GM12878 (cell line): Measurements from ENCODE around the gene ACVR1B. TPM values are rescaled to one million over a fixed set of nuclear protein-coding genes. Genes with fewer than 3 reads are reported as not detected.

ENCODE experiments used
- ATAC-seq: fragments of 200-7000 bp; cut with Tn5 transposase; 3 replicates; pipeline ENCODE4 v1.9.1; 2020; ENCODE audit warnings: mild to moderate bottlenecking, moderate library complexity
- BruUV-seq: library from RNA; stranded (reverse); fragments of 400-500 nt; replicated peaks from 2 replicates; lab custom pipeline; 2021; lab: Mats Ljungman, UMichigan
- CTCF ChIA-PET: fragments of 300-600 bp; sonication (Branson Sonifier 250); formaldehyde crosslinking; extraction: SDS; loops from one replicate; lab custom pipeline; 2021; ENCODE audit warnings: inconsistent platforms; lab: Yijun Ruan, JAX
- POLR2A ChIA-PET: fragments of 350-600 bp; formaldehyde crosslinking; extraction: SDS; loops from one replicate; lab custom pipeline; 2021; ENCODE audit warnings: inconsistent platforms; lab: Charles Lee
- RAD21 ChIA-PET: fragments of 300-600 bp; sonication (Branson Sonifier 250); formaldehyde crosslinking; loops from one replicate; lab custom pipeline; 2023; ENCODE audit warnings: antibody characterized with exemption; ENCODE audit not compliant: unreplicated experiment; lab: Charles Lee
- SMC1A ChIA-PET: fragments of 300-600 bp; sonication (Branson Sonifier 250); formaldehyde crosslinking; loops from one replicate; lab custom pipeline; 2023; ENCODE audit not compliant: unreplicated experiment, uncharacterized antibody; lab: Charles Lee
- DNase-seq: peaks from one replicate; pipeline ENCODE4 v3.0.0-alpha.2; 2011; ENCODE audit warnings: low read depth, low spot score
- FAIRE-seq: peaks from 3 replicates; lab custom pipeline; 2011; peaks lifted over from hg19 to GRCh38; lab: Jason Lieb, UNC
- H2AFZ ChIP-seq: 2 replicates; pipeline ENCODE4 v1.6.0; 2011; ENCODE audit warnings: low read depth, low read length, control low read depth; ENCODE audit not compliant: control insufficient read depth
- H3K27ac ChIP-seq: 2 replicates; pipeline ENCODE4 v1.5.1; 2011; ENCODE audit warnings: control low read depth; ENCODE audit not compliant: control insufficient read depth, insufficient read depth
- H3K27me3 ChIP-seq, 2 experiments: replicated peaks in 1 of 2; 2 replicates each; pipeline versions ENCODE4 v1.6.0 to v1.6.1; 2011; ENCODE audit warnings: low read length in 1 of 2; ENCODE audit not compliant: control insufficient read depth in 2 of 2, insufficient read depth in 2 of 2
- H3K36me3 ChIP-seq, 2 experiments: 2 replicates each; pipeline ENCODE4 v1.5.1; 2011; ENCODE audit warnings: low read length in 1 of 2; ENCODE audit not compliant: control insufficient read depth in 2 of 2, insufficient read depth in 2 of 2
- H3K4me1 ChIP-seq: 2 replicates; pipeline ENCODE4 v1.6.1; 2011; ENCODE audit warnings: mild to moderate bottlenecking, low read length, moderate library complexity, mixed read lengths; ENCODE audit not compliant: control insufficient read depth, insufficient read depth
- H3K4me2 ChIP-seq: 2 replicates; pipeline ENCODE4 v1.6.0; 2011; ENCODE audit warnings: control low read depth; ENCODE audit not compliant: control insufficient read depth, insufficient read depth
- H3K4me3 ChIP-seq: fragments of 200-600 bp; sonication (generic); 2 replicates; pipeline ENCODE4 v1.5.1; 2016
- H3K79me2 ChIP-seq: 2 replicates; pipeline ENCODE4 v1.6.0; 2011; ENCODE audit warnings: low read length; ENCODE audit not compliant: control insufficient read depth, insufficient read depth
- H3K9ac ChIP-seq: 2 replicates; pipeline ENCODE4 v1.8.0; 2011; ENCODE audit warnings: low read length, control low read depth, mixed read lengths; ENCODE audit not compliant: control insufficient read depth, insufficient read depth
- H3K9me3 ChIP-seq: replicated peaks from 3 replicates; pipeline ENCODE4 v1.5.1; 2011; ENCODE audit warnings: mild to moderate bottlenecking, low read length; ENCODE audit not compliant: control insufficient read depth, insufficient read depth
- H4K20me1 ChIP-seq: 2 replicates; pipeline ENCODE4 v1.6.0; 2011; ENCODE audit not compliant: control insufficient read depth, insufficient read depth
- BHLHE40 ChIP-seq, 2 experiments: fragments of 450-650 bp in 1 of 2; IDR thresholded peaks; 2 replicates each; pipeline ENCODE4 v1.6.1; 2011 to 2017; ENCODE audit warnings: low read depth in 2 of 2, borderline replicate concordance in 1 of 2, improper control_type of control experiment in 1 of 2, low read length in 1 of 2, mild to moderate bottlenecking in 1 of 2
- IRF5 ChIP-seq: fragments of 450-650 bp; IDR thresholded peaks from 2 replicates; pipeline ENCODE4 v1.6.1; 2017; ENCODE audit warnings: borderline replicate concordance
- MEF2A ChIP-seq: IDR thresholded peaks from 2 replicates; pipeline ENCODE4 v1.6.1; 2011; ENCODE audit warnings: low read depth, mild to moderate bottlenecking, low read length, moderate library complexity; ENCODE audit not compliant: insufficient read depth
- MTA3 ChIP-seq: IDR thresholded peaks from 2 replicates; pipeline ENCODE4 v1.6.1; 2012; ENCODE audit warnings: low read length, inconsistent platforms, borderline replicate concordance
- POLR2A ChIP-seq: IDR thresholded peaks from 2 replicates; pipeline ENCODE4 v1.6.1; 2011; ENCODE audit warnings: low read depth, mild to moderate bottlenecking, low read length
- RAD51 ChIP-seq: fragments of 450-650 bp; IDR thresholded peaks from 2 replicates; pipeline ENCODE4 v1.6.1; 2016; ENCODE audit warnings: moderate library complexity, mild to moderate bottlenecking, inconsistent platforms
- SUZ12 ChIP-seq: fragments of 200-600 bp; sonication (generic); IDR thresholded peaks from one replicate; pipeline ENCODE4 v1.6.1; 2018; ENCODE audit warnings: antibody characterized with exemption, mild to moderate bottlenecking; ENCODE audit not compliant: unreplicated experiment
- TBL1XR1 ChIP-seq: IDR thresholded peaks from 2 replicates; pipeline ENCODE4 v1.6.1; 2012; ENCODE audit warnings: low read depth, low read length, improper control_type of control experiment
- WRNIP1 ChIP-seq: IDR thresholded peaks from 2 replicates; pipeline ENCODE4 v1.6.1; 2011; ENCODE audit warnings: low read depth, low read length, improper control_type of control experiment, borderline replicate concordance
- ZNF217 ChIP-seq: fragments of 450-650 bp; IDR thresholded peaks from 2 replicates; pipeline ENCODE4 v1.6.1; 2017; ENCODE audit warnings: antibody characterized with exemption, mild to moderate bottlenecking
- ZNF687 ChIP-seq: fragments of 450-650 bp; IDR thresholded peaks from 2 replicates; pipeline ENCODE4 v1.6.1; 2017; ENCODE audit warnings: mild to moderate bottlenecking, moderate library complexity
- WGBS: methylation state at CpG from one replicate; pipeline ENCODE4 v1.1.6; 2016; ENCODE audit warnings: low lambda C conversion rate; ENCODE audit not compliant: insufficient replicate concordance, insufficient coverage; ENCODE audit errors: missing lambda C conversion rate; 5-methylcytosine and 5-hydroxymethylcytosine counted together
- in situ Hi-C: fragments of 300-500 bp; cut with MboI; formaldehyde crosslinking; loops from 9 replicates; pipeline ENCODE4 v1.14.3; 2018; ENCODE audit warnings: mixed read lengths
- intact Hi-C: fragments of 100-400 bp; cut with micrococcal nuclease; formaldehyde crosslinking; loops from one replicate; pipeline ENCODE4 v1.14.2; 2022; ENCODE audit not compliant: unreplicated experiment
- polyA plus RNA-seq, 11 experiments: library from polyadenylated mRNA; depleted of rRNA in 4 of 11; unstranded in 6 of 11; stranded (reverse) in 5 of 11; fragments of >200 nt; fragmentation: Nextera tagmentation in 4 of 11; fragmentation: Illumina TruSeq in 1 of 11; extraction: Ambion mirVana in 4 of 11; extraction: Trizol in 1 of 11; gene quantifications; 1 replicate in 1 of 11; 2 replicates in 10 of 11; pipeline versions ENCODE4 v1.2.1 to v1.2.3, GENCODE V29; 2011 to 2016; ENCODE audit warnings: inconsistent platforms in 2 of 11, missing spikeins in 2 of 11, low read depth in 1 of 11
- total RNA-seq, 4 experiments: library from RNA; depleted of rRNA in 3 of 4; stranded (reverse); fragments of >200 nt in 3 of 4; fragmentation: Illumina TruSeq in 1 of 4; extraction: Trizol in 1 of 4; gene quantifications; 2 replicates each; pipeline versions ENCODE4 v1.2.1 to v1.2.3, GENCODE V29; 2013 to 2021
- TF ChIP-seq, protein P1 (sequence below): IDR thresholded peaks from 2 replicates; pipeline ENCODE4 v1.6.1; 2011; ENCODE audit warnings: borderline replicate concordance, low read depth, mild to moderate bottlenecking, moderate library complexity, mixed read lengths, low read length; ENCODE audit not compliant: insufficient read depth; ENCODE audit errors: extremely low read length

Gene ACVR1B
- total and polyA plus RNA-seq, 10 of the 15 experiments (the other 5 are each of a cell fraction or from before 2014, with no cell fraction given) = 0.02 to 0.69 (median 0.16) TPM; not detected in 2

DNA sequence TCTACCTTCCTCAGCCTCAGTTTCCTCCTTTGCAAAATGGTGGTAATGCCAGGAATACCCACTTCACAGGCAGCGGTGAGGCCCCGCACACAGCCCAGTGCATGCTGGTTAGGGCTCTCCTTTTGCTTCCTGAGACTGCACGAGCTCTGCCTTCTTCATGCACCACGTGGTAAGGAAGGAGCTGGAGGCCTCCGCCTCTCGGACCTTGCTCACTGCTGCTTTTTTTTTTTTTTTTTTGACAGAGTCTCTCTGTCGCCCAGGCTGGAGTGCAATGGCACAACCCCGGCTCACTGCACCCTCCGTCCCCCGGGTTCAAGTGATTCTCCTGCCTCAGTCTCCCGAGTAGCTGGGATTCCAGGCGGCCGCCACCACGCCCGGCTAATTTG lies 73.3 kb downstream of the ACVR1B start (continued):
- peak; percentile 65 for TF ChIP-seq ZNF687
- TF ChIP-seq RAD51 = peak; percentile 81
- TF ChIP-seq POLR2A = peak; percentile 31; the same call in 1 of the 2 replicates
- TF ChIP-seq ZNF217 = no peak

DNA sequence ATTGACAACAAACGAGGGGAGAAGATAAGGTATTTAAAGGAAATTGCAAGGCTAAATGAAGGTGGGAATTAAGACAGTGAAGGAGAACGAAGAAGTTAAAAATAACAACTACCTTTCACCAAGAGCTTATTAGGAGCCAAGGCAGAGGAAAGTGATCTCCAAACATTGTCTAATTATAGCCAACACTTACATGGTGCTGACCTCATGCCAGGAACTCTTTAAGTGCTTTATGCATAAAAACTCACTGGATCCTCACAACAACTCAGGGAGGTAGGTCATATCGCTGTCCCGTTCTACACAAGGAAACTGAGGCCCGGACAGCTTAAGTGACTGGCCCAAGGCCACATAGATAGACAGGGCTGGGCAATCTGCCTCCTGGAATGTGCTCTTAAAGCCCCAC lies 74.8 kb downstream of the ACVR1B start:
- Histone ChIP-seq H3K27me3 (peaks cover 0 to 6% of the 10 kb centered on the region in 2 experiments; a peak in 2 of 4 replicates), H3K4me2 (peak overlapping the region; percentile 64), H3K79me2 (no peaks in the 10 kb centered on the region), H3K36me3 (no peaks in the 10 kb centered on the region), H3K9ac (no peak overlapping the region), H3K4me1 (peaks cover 15% of the 10 kb centered on the region), H4K20me1 (no peaks in the 10 kb centered on the region), H3K4me3 (no peak overlapping the region), H2AFZ (no peak overlapping the region), H3K9me3 (no peaks in the 10 kb centered on the region), H3K27ac (no peak overlapping the region)
- RAD21 ChIA-PET = interaction anchor here (0.9 to 9.0 kb wide), 22 partner anchors 9 to 101 kb away, joined by 3 to 151 read pairs (median 14); partner anchors contain the start of genes ATG101, NR4A1 and TAMALIN
- no TSS peak for BruUV-seq
- in situ Hi-C loops (loop anchor here (5.0 kb wide), 2 partner anchors 56 to 96 kb away; no protein-coding TSS in a partner anchor), intact Hi-C loops (no loop called here)
- DNase-seq (no peak), ATAC-seq (no peak), FAIRE-seq (no peak)
- CTCF ChIA-PET = interaction anchor here (0.6 to 15.6 kb wide), 24 partner anchors 9 to 1136 kb away, joined by 3 to 622 read pairs (median 12); partner anchors contain the start of genes ATG101, NR4A1, SMIM41 and TAMALIN
- POLR2A ChIA-PET = interaction anchor here (1.0 to 2.9 kb wide), 9 partner anchors 11 to 97 kb away, joined by 3 to 12 read pairs (median 4); partner anchors contain the start of genes ATG101 and NR4A1
- WGBS = 20% methylated on average over 5 of the region's 5 CpGs
- SMC1A ChIA-PET = interaction anchor here (0.6 to 13.7 kb wide), 19 partner anchors 9 to 218 kb away, joined by 3 to 322 read pairs (median 8); partner anchors contain the start of genes ATG101 and NR4A1
- no peak for TF ChIP-seq MEF2A
- TF ChIP-seq, protein P1, sequence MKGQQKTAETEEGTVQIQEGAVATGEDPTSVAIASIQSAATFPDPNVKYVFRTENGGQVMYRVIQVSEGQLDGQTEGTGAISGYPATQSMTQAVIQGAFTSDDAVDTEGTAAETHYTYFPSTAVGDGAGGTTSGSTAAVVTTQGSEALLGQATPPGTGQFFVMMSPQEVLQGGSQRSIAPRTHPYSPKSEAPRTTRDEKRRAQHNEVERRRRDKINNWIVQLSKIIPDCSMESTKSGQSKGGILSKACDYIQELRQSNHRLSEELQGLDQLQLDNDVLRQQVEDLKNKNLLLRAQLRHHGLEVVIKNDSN = no peak
- TF ChIP-seq MTA3 = no peak
- TF ChIP-seq IRF5 = no peak
- TF ChIP-seq SUZ12 = no peak
- TF ChIP-seq TBL1XR1 = no peak
- TF ChIP-seq WRNIP1 = no peak
- no peak for TF ChIP-seq BHLHE40 (IDR thresholded peaks at IDR 0.05; ENCODE audit: borderline replicate concordance in 1 of 2, low read depth in 2 of 2, low read length in 1 of 2)
